HG03280 (cell line): ENCODE measurements around the gene MRGPRX3.

Experiments used
- ATAC-seq: cut with Tn5 transposase; IDR thresholded peaks from one replicate; pipeline ENCODE4 v1.9.1; 2021; ENCODE audit warnings: mild to moderate bottlenecking, moderate library complexity; ENCODE audit not compliant: unreplicated experiment

Gene MRGPRX3

GRCh38 chr11:18151581-18151980 lies 19.2 kb downstream of the MRGPRX3 start:
- ATAC-seq: no peak

- no peak for ATAC-seq
Measured at GRCh38 chr11:18168372-18168771, 36.0 kb downstream of the MRGPRX3 start.

- no peak for ATAC-seq
Measured at GRCh38 chr11:18171377-18172000, 39.1 kb downstream of the MRGPRX3 start.

- ATAC-seq: no peak
Measured at GRCh38 chr11:18172666-18173065, 40.3 kb downstream of the MRGPRX3 start, which contains the start of gene MRGPRX4. Gene MRGPRX4 (plus strand): TSS chr11:18172837. CDS start chr11:18173257, 420 bp downstream.

- ATAC-seq: no peak
Measured at GRCh38 chr11:18173225-18173866, 41.0 kb downstream of the MRGPRX3 start.
